Caco-2 (cell line): ENCODE data around the gene C5orf24. TPM values are rescaled to one million over a fixed set of nuclear protein-coding genes. Genes with fewer than 3 reads are reported as not detected.

Experiments
- BruUV-seq: library from RNA; stranded (reverse); fragments of 400-500 nt; replicated peaks from 2 replicates; lab custom pipeline; 2021; lab: Mats Ljungman, UMichigan
- CTCF ChIA-PET: fragments of 300-600 bp; sonication (Branson Sonifier 250); formaldehyde crosslinking; loops from one replicate; lab custom pipeline; 2022; ENCODE audit warnings: antibody characterized with exemption; lab: Charles Lee
- POLR2A ChIA-PET: fragments of 300-600 bp; sonication (Branson Sonifier 250); formaldehyde crosslinking; loops from one replicate; lab custom pipeline; 2022; ENCODE audit warnings: antibody characterized with exemption; lab: Charles Lee
- DNase-seq, 2 experiments: peaks; one replicate each; pipeline versions ENCODE4 v3.0.0 to v3.0.0-alpha.2; 2020 to 2022
- H3K27me3 ChIP-seq: replicated peaks from 2 replicates; pipeline ENCODE4 v1.6.0; 2011; ENCODE audit warnings: low read length; ENCODE audit not compliant: control insufficient read depth, insufficient read depth
- H3K36me3 ChIP-seq: 2 replicates; pipeline ENCODE4 v1.5.1; 2011; ENCODE audit warnings: low read length; ENCODE audit not compliant: control insufficient read depth, insufficient read depth
- H3K4me1 ChIP-seq: fragments of 250-450 bp; sonication (Bioruptor Pico); 2 replicates; pipeline ENCODE4 v1.5.1; 2020; ENCODE audit warnings: mild to moderate bottlenecking
- H3K4me3 ChIP-seq: 2 replicates; pipeline ENCODE4 v1.5.1; 2011; ENCODE audit warnings: low read depth, mild to moderate bottlenecking, control low read depth, low read length
- H3K9me3 ChIP-seq: fragments of 250-450 bp; sonication (Bioruptor Pico); 2 replicates; pipeline ENCODE4 v1.5.1; 2020; ENCODE audit warnings: mild to moderate bottlenecking, moderate library complexity
- H3K27ac Mint-ChIP-seq: one replicate; pipeline ENCODE4 v1.8.0; 2022; ENCODE audit warnings: mixed read lengths; ENCODE audit not compliant: unreplicated experiment
- H3K27me3 Mint-ChIP-seq: one replicate; pipeline ENCODE4 v1.8.0; 2022; ENCODE audit warnings: mixed read lengths; ENCODE audit not compliant: insufficient read depth, unreplicated experiment
- H3K36me3 Mint-ChIP-seq: one replicate; pipeline ENCODE4 v1.8.0; 2022; ENCODE audit warnings: mild to moderate bottlenecking, mixed read lengths; ENCODE audit not compliant: insufficient read depth, unreplicated experiment
- H3K4me1 Mint-ChIP-seq: one replicate; pipeline ENCODE4 v1.8.0; 2022; ENCODE audit warnings: low read depth, mixed read lengths; ENCODE audit not compliant: unreplicated experiment
- H3K4me3 Mint-ChIP-seq: one replicate; pipeline ENCODE4 v1.8.0; 2022; ENCODE audit warnings: mild to moderate bottlenecking, moderate library complexity, mixed read lengths; ENCODE audit not compliant: unreplicated experiment
- H3K9me3 Mint-ChIP-seq: one replicate; pipeline ENCODE4 v1.8.0; 2022; ENCODE audit warnings: mixed read lengths; ENCODE audit not compliant: unreplicated experiment
- intact Hi-C: fragments of 100-400 bp; cut with micrococcal nuclease; formaldehyde crosslinking; loops from one replicate; pipeline ENCODE4 v1.10.0; 2022; ENCODE audit not compliant: unreplicated experiment
- total RNA-seq: library from RNA; stranded (reverse); gene quantifications from 2 replicates; pipeline ENCODE4 v1.2.3, GENCODE V29; 2022
- TF ChIP-seq, protein P1 (sequence below), 2 experiments: fragments of 200-600 bp in 1 of 2; IDR thresholded peaks; 1 replicate in 1 of 2; 2 replicates in 1 of 2; pipeline versions ENCODE4 v1.5.1 to v1.8.0; 2011 to 2022; ENCODE audit warnings: antibody characterized with exemption in 1 of 2, control low read depth in 1 of 2, inconsistent platforms in 1 of 2, low read depth in 1 of 2, low read length in 1 of 2, mild to moderate bottlenecking in 1 of 2, moderate library complexity in 1 of 2; ENCODE audit not compliant: insufficient read depth in 1 of 2, severe bottlenecking in 1 of 2, unreplicated experiment in 1 of 2

C5orf24 gene
- total RNA-seq, 1 experiment from 2014 or later, result 48.7 TPM

DNA sequence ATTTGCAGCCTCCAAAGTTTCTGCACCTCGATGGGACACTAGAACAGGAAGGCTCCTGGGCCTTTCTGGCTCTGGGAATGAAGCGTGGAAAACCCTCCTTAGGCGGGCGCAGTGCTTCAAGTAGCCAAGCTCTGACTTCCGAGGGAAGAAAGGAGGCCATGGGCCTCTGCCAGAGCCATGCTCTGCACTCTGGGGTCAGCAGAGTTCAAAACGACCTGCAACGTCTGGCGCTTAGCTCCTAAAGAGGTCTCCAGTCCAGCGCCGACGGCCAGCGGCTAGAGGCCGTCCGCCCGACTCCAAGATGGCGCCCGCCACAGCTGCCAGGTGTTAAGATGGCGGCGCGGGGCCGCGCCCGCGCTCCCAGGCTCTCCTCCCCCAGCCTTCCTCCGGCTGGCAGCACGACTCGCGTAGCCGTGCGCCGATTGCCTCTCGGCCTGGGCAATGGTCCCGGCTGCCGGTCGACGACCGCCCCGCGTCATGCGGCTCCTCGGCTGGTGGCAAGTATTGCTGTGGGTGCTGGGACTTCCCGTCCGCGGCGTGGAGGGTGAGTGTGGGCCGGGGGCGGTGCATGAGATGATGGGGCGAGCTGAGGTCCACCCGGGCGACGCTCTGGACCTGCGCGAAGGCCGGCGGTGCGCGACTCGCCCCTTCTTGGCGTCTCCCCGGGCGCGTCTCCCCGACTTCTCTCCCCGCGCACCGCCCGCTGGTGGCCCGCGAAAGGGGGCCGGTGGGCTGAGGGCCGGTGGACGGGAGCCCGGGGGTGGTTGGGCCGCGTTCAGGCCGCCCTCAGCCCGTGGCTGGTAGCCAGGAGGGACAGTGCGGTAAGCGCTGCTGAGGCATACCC lies 28.4 kb downstream of the C5orf24 start, which contains the start of gene TXNDC15:
TXNDC15 (plus strand) TSS at position 385 of the 844 bp plus-strand sequence; CDS start at position 442, 57 bp downstream.
- no peaks in the 10 kb centered on the region for H3K27me3 ChIP-seq
- POLR2A ChIA-PET, result interaction anchor here (0.5 to 1.1 kb wide), 5 partner anchors 16 to 132 kb away, joined by 3 to 5 read pairs (median 3); partner anchors contain the start of genes C5orf24 and PCBD2
- H3K9me3 ChIP-seq, result no peaks in the 10 kb centered on the region
- H3K4me1 ChIP-seq, result no peaks in the 10 kb centered on the region; the same call in 1 of the 2 replicates
- no peaks in the 10 kb centered on the region for H3K27me3 Mint-ChIP-seq
- H3K4me3 Mint-ChIP-seq, result peak within 1 kb of the TSS; percentile 93
- peak within 1 kb of the TSS; percentile 88 for H3K4me3 ChIP-seq
- peaks cover 11% of the 10 kb centered on the region for H3K36me3 Mint-ChIP-seq
- H3K27ac Mint-ChIP-seq, result peak within 1 kb of the TSS; percentile 90
- CTCF ChIA-PET, result interaction anchor here (1.5 kb wide), 1 partner anchor 30 kb away, joined by 11 read pairs; the partner anchor contains the start of gene PCBD2
- H3K36me3 ChIP-seq, result no peaks in the 10 kb centered on the region
- TF ChIP-seq, protein P1, sequence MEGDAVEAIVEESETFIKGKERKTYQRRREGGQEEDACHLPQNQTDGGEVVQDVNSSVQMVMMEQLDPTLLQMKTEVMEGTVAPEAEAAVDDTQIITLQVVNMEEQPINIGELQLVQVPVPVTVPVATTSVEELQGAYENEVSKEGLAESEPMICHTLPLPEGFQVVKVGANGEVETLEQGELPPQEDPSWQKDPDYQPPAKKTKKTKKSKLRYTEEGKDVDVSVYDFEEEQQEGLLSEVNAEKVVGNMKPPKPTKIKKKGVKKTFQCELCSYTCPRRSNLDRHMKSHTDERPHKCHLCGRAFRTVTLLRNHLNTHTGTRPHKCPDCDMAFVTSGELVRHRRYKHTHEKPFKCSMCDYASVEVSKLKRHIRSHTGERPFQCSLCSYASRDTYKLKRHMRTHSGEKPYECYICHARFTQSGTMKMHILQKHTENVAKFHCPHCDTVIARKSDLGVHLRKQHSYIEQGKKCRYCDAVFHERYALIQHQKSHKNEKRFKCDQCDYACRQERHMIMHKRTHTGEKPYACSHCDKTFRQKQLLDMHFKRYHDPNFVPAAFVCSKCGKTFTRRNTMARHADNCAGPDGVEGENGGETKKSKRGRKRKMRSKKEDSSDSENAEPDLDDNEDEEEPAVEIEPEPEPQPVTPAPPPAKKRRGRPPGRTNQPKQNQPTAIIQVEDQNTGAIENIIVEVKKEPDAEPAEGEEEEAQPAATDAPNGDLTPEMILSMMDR (IDR thresholded peaks at IDR 0.05; ENCODE audit: insufficient read depth in 1 of 2, low read depth in 1 of 2, low read length in 1 of 2, severe bottlenecking in 1 of 2, unreplicated experiment in 1 of 2), result no peak
- peak; percentile 83 to 89 for DNase-seq
- H3K4me1 Mint-ChIP-seq, result peaks cover 6% of the 10 kb centered on the region
- no peaks in the 10 kb centered on the region for H3K9me3 Mint-ChIP-seq
- BruUV-seq, result TSS peak; percentile 44
- intact Hi-C loops, result loop anchor here (1.0 kb wide), 2 partner anchors 28 to 30 kb away; no protein-coding TSS in a partner anchor

DNA sequence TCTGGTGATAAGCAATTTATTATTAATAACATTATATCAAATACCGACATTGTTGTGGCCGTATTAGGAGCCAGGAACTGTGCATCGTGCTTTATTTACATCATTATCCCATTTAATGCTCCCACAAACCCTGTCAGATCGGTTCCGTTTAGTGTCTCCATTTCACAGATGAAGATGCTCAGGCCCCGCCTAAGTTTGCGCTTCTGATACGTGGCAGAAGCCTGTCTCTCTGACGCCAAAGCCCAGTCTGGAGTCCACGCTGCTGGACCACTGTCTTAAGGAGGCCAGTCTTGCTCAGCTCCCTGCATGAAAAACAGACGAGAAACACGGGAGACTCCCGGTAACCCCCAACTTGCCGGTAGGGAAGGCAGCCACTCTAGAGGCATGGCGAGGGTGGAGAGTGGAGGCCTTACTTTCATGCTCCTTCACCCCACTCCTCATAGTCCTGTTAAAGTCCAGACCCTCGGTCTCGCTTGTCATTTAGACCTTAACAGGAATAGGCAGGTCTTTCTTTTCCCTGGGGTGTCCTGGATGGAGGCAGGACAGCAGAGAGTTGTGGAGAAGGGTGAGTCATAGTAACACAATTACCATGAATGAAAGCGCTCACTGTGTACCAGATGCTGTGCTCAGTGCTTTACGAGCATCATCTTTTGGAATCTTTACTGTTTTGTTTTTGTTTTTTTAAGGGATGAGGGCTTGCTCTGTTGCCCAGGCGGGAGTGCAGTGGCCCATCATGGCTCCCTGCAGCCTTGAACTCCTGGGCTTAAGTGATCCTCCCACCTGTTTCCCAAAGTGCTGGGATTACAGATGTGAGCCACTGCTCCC lies 29.3 kb downstream of the C5orf24 start:
- Histone ChIP-seq H3K4me1 (no peaks in the 10 kb centered on the region; the same call in 1 of the 2 replicates), H3K4me3 (peak overlapping the region; percentile 88), H3K36me3 (no peaks in the 10 kb centered on the region), H3K27me3 (no peaks in the 10 kb centered on the region), H3K9me3 (no peaks in the 10 kb centered on the region)
- peaks cover 11% of the 10 kb centered on the region for H3K36me3 Mint-ChIP-seq
- BruUV-seq, result no TSS peak
- TF ChIP-seq, protein P1 (IDR thresholded peaks at IDR 0.05; ENCODE audit: insufficient read depth in 1 of 2, low read depth in 1 of 2, low read length in 1 of 2, severe bottlenecking in 1 of 2, unreplicated experiment in 1 of 2), result no peak
- no peaks in the 10 kb centered on the region for H3K27me3 Mint-ChIP-seq
- peak; percentile 32 to 46 for DNase-seq
- H3K4me3 Mint-ChIP-seq, result peak overlapping the region; percentile 93
- ChIA-PET CTCF (interaction anchor here (0.5 to 1.5 kb wide), 2 partner anchors 25 to 30 kb away, joined by 3 to 11 read pairs; partner anchors contain the start of gene PCBD2), POLR2A (no interaction called here)
- peak overlapping the region; percentile 90 for H3K27ac Mint-ChIP-seq
- intact Hi-C loops, result loop anchor here (1.0 kb wide), 2 partner anchors 29 kb away; no protein-coding TSS in a partner anchor
- H3K9me3 Mint-ChIP-seq, result no peaks in the 10 kb centered on the region
- peaks cover 6% of the 10 kb centered on the region for H3K4me1 Mint-ChIP-seq

DNA sequence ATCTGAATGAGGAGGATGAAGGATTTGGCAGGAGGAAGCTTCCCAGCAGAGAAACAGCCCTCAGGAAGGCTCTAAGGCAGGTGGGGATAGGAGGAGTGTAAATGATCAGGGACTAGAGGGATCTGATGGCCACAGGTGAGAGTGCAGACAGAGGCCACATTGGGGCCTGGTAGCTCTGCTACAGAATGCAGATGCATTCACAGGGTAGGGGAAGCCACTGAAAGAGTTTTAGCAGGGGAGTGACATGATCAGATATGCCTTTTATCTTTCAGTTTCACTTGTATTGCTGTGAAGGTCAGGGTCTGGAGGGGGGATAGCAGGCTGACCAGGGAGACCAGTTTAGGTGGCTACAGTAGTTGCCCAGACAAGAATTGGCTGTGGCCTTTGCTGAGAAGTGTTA lies 31.4 kb downstream of the C5orf24 start:
- no peaks in the 10 kb centered on the region for H3K36me3 ChIP-seq
- no peak overlapping the region for H3K4me3 Mint-ChIP-seq
- BruUV-seq, result no TSS peak
- intact Hi-C loops, result no loop called here
- ChIA-PET CTCF (no interaction called here), POLR2A (no interaction called here)
- H3K36me3 Mint-ChIP-seq, result peaks cover 11% of the 10 kb centered on the region
- H3K27me3 Mint-ChIP-seq, result no peaks in the 10 kb centered on the region
- no peak for DNase-seq
- H3K9me3 Mint-ChIP-seq, result no peaks in the 10 kb centered on the region
- no peak overlapping the region for H3K27ac Mint-ChIP-seq
- H3K4me1 Mint-ChIP-seq, result peaks cover 6% of the 10 kb centered on the region
- TF ChIP-seq, protein P1 (IDR thresholded peaks at IDR 0.05; ENCODE audit: insufficient read depth in 1 of 2, low read depth in 1 of 2, low read length in 1 of 2, severe bottlenecking in 1 of 2, unreplicated experiment in 1 of 2), result no peak
- H3K4me3 ChIP-seq, result no peak overlapping the region
- H3K9me3 ChIP-seq, result no peaks in the 10 kb centered on the region
- H3K27me3 ChIP-seq, result no peaks in the 10 kb centered on the region
- no peaks in the 10 kb centered on the region; the same call in 1 of the 2 replicates for H3K4me1 ChIP-seq
